NCI-H2171 (cell line): ENCODE data around the gene BNC2.

ENCODE experiments used
- DNase-seq: peaks from one replicate; lab custom pipeline; 2025; lab: John Stamatoyannopoulos, UW

Gene BNC2

GRCh38 chr9:16364347-16364746, 506.1 kb downstream of the BNC2 start:
- no peak for DNase-seq

- DNase-seq = no peak
These were observed 506.6 kb downstream of the BNC2 start for GRCh38 chr9:16363916-16364315.

DNA sequence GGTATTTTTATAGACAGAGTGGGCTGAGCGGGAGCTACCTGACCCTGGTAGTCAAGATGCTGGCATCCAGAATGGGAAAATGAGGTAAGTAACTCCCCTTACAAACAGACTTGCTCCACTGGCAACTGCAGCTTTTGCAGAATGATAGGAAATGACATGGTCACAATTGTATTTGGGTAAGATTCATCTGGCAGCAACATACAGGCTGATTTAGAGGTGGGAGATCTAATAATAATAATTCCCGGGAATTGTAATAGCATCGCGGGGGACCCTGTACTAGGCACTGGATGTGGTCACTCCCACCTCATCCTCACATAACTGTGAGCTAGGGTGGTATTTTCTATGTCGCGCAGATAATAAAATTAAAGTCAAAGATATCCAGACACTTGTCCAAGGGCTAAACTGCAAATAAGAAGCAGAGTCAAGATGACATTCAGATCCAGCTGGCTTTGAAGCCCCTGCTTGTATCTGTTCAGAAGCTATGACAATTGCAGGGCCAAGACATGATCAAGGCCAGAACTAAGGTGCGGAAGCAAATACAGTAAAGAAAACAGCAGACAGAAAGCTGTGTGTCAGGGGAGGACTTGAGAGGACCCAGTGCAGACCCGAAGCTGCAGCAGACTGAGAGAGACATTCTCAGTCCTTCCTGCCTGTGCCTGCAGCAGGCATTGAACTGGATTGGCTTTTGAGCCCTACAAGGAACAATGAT, 507.2 kb downstream of the BNC2 start:
- no peak for DNase-seq

DNA sequence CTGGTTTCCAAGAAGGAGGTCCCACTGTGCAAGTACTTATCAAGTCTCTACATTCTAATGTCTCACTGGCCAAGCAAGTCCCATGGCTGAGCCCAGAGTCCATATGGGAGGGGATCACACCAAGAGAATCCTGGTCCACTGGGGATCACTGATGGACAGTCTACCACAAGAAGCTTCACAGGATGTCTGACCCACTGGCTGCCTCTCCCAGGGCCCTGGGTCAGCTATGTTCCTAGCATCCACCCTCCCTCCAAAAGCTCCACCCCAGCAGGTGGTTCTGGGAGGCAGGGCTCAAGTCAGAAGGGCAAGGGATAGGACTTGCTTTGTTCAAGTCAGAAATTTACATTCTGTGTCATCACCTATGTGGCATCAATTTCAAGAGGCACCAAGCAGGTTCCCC, 508.5 kb downstream of the BNC2 start:
- DNase-seq = no peak

GRCh38 chr9:16361118-16361517, 509.4 kb downstream of the BNC2 start:
- DNase-seq = no peak

DNA sequence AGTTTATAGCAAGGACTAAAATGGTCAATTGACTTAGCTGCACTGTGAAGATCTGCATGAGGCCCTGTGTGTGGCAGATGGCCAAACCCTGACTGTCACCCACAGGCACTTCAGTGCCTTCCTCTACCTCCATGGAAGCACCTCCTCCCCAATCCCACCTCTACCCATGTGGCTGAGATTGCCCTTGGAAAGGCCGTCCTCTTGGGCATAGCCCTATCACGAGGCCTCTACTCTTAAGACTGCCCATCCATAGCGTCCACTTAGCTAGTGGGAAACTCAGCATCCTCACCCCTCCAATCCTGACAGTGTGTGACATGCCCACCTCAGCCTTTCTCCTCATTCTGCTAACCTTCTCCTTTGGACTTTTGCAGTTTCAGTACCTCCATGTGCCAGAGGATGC, 510.2 kb downstream of the BNC2 start:
- DNase-seq = no peak
